RKO (cell line): Measurements from ENCODE around the gene SHC1.

ENCODE experiments used
- DNase-seq: peaks from one replicate; pipeline ENCODE4 v3.0.0-alpha.2; 2016; ENCODE audit warnings: low spot score

SHC1 gene

DNA sequence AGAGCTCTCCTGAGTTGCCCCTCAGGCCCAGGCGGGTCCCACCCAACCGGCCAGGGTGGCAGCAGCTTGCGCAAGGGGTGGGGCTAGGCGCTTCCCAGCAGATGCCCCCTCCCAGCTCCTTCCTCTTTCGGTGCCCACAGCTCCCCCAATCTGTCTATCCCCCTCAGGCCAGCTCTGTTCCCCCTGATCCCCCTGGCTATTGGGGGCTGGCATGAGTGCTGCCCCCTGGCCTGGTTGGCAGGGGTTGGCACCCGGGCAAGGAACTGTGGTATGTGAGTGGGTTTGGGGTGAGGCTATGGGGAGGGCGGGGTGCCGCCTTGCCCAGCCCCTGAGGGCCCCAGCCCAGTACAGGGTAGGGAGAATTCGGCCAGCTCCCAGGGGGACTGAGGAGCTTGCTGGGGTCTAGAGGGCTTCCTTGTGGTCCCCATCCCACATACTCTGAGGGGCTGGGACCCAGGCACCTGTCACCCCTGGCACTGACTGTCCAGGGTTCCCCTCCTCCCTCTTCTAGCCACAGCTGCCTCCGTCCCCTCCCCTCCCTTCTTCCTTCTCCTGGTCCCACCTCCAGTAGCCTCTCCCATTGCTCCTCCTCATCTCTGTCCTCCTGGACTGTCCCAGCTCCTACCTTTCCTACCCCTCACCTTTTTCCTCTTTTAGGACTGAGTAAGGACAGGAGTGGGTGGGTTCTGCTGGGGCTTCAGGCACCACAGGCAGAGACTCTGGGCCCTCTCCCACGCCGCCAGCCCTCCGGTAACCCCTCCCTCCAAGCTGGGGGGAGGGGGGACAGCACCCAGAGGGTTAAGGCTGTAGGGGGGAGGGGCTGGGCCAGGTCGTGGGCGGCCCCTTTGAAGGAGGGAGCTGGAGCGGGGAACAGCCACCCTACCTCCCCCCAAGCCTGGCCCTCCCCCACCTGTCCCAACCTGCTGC is 37.7 kb upstream of the SHC1 start:
- no peak for DNase-seq

DNA sequence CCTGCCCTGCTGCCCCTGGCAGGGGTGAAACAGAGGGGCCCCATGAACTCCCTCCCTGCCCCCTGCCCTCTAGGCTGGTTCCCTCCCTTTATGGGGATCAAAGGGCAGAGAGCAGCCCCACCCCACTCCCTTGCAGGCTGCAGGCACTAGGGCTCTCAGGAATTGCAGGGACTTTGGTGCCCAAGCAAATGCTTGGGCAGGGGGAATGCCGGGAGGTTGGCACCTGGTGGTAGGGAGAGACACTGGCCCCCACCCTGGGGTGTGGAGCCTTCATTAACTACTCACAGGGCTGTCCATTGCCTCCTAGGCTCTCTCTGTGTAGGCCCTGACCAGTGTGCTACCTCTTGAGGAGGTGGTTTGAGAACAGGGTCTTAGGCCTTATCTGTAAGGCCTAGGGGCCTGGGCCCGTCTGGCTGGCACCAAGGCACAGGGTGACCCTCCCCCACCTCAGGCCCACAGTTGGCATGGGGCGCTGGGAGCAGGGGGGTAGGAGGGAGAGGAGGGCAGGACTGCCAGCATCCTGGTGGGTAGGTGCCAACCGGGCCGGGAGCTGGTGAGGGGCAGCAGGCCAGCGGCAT is 36.8 kb upstream of the SHC1 start:
- DNase-seq = no peak

DNA sequence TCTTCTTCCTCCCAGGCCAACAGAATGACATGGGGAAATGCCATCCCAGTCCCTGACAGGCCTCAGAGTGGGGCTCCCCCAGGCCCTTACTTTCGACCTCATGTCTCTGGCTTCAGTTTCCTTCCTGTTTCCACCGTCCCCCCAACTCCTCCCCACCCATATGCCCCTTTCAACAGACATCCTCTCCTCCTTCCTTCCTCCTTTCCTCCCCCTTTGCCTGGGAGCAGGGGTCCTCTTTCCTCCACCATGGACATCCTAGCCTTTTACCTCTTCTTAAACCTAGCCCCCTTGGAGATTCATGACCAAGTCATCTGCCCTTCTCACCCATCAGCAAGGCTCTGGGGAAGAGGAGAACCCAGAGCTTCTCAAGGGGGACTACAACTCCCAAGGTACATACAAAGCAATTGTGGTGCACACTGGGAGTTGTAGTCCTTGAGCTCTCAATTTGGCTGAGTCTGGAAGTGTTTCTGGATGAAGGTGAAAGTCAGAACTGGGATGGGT is 36.1 kb upstream of the SHC1 start:
- peak; percentile 55 for DNase-seq

DNA sequence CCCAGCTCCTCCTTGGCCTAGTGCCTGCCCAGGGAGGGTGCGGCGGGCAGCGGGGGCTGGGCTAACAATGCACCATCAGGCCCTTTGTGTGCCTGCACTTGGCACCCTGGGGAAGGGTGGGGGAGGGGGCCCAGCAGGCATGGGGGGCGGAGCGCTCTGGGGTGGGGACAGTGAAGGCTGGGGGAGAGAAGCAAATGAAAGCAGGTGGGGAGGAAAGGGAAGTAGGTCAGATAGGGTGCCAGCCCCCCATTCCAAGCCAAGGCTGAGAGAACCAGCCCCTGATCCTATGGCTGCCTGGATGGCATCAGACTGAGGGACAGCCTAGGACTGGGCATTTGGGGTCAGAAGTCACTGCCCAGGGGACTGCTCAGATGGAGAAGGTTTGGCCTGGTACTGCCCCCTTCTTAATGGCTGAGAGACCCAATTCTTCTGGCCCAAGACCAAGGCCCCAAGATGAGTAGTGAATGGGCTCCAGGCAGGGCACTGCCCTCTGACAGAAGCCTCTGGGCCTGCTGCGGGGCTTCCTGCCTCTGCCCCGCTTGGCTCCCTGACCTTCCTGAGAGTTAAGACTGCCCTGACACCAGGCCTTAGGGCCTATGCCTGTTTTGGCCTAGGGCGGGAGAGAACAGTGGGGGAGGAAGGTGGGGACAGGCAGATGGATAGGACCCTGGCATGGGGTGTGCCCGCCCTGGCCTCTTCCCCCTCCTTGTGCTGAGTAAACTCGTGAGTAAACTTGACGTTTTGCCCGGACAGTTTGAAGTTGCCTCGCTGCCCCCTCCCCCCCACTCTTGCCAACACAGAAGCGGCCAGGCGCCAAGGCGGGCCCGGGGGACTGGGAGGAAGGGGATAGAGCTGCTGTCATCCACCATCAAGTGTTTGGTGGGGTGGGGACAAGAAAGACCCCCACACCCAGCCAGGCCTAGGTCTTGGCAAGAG is 34.8 kb upstream of the SHC1 start:
- no peak for DNase-seq

DNA sequence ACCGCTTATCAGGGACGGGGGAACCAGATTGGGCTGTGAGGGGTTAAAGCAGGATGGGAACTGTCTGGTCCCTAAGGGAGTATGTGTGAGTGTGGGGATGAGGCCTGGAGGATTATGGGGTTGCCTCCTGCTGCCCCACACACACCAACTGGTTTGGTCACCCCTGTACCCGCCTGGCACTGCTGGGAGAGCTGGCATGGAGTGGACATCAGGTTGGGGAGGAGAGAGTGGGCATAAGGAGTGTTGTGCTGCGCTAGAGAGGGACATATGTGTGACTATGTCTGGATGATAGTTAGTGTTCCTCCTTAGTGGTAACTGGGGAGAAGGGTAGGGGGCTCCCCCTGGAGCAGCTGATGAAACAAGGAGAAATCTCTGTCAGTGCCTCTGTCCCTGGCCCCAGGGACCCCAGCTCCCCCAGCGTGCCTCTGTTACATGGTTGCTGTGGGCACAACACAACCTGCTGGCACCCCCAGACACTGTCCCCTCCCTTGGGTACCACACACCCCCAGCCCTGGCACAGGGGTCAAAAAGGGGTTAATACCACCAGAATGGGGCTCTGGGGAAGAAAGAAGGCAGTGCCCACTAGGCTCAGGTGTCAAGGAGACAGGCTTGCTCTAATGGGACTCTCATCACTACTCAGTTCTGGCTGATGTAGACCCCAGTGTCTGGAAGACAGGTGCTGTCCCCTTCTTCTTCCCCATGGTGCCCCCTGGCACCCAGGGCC is 34.0 kb upstream of the SHC1 start:
- DNase-seq = no peak

DNA sequence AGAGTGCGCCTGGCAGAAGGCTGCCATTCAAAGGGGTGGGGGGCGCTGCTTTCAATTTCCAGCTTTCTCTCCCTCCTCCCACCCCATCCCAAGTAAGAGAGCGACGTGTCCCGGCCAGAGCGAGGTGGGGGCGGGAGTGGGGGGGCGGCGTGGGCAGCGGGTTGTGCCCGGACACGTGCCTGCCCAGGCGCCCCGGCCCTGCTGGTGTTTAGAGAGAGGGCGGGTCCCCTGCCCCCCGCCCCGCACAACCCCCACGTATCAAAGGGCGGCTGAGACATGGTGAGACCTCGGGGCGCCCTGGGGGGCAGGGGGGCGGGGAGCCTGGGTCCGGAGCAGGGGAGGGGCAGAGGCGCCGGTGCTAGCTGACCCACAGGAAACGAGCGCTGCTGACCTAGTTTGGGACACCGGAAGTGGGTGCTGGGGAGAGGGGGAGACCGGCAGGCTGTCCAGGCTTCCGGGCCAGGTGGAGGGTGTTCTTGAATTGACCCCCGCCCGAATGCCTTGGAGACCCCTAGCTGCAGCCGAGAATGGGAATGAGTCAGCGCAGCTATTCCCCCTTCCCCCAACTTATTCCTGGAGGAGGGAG is 33.3 kb upstream of the SHC1 start:
- peak; percentile 88 for DNase-seq

DNA sequence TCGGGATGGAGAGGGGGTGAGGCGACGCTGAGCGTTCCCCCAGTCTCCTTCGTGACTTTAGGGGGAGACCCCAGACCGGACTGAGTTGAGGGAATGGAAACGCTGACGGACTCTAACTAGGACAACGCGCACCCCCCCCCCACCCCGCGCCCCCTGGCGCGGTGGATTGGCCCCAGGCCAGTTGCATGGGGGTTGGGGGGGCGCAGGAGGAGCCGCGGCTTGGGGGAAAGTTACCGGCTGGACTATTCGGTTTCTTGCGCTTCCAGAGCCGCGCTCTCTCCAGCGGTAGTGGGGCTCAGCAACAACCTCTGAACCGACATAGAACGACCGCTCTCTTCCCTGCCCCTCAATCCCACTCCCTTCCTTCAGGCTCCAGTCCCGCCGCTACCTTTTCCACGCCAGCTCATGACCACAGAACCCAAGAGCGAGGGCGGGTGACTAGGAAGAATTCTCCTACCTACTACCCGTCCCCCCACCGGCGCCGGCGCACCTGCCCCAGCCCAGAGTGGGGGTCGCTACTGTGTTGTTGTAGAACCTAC is 32.7 kb upstream of the SHC1 start:
- peak; percentile 45 for DNase-seq

DNA sequence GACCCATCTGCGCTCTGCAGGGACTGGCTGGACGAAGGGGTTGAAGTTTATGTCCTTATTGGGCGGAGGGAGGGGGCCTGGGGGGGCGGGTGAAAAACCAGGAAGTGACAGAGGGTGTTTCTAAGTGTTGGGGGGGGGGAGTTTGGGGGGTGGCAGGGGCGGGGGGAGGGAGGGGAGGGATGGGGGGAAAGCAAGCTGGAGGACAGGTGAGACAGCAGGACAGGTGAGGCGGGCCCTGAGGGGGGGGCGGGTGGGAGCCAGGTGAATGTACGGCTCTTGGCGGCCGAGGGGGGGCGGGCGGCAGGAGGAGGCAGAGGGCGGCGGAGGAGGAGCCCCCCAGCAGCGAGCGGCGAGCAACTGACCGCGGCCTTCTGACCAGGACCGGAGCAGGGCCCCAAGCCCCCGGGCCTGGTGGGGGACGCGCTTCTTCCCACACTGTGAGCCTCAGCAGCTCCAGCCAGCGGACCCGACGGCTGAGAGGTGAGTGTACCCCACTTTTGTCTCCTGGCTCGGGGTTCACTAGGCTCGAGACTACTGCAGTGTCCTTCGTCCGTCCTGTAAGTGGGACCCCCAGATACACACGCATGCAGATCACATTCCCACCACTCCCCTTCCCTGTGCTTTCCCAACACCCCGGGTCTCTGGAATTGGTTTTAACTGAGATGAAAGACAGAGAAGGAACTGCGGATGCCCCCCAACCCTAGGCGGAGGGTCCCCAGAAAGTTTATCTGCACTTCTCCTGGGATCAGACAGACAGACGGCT is 32.1 kb upstream of the SHC1 start, which contains the start of gene ZBTB7B:
Gene ZBTB7B, plus strand, starts transcription at position 339 of the 763 bp plus-strand sequence. CDS start 11,859 bp downstream, outside the sequence.
- peak; percentile 62 for DNase-seq

DNA sequence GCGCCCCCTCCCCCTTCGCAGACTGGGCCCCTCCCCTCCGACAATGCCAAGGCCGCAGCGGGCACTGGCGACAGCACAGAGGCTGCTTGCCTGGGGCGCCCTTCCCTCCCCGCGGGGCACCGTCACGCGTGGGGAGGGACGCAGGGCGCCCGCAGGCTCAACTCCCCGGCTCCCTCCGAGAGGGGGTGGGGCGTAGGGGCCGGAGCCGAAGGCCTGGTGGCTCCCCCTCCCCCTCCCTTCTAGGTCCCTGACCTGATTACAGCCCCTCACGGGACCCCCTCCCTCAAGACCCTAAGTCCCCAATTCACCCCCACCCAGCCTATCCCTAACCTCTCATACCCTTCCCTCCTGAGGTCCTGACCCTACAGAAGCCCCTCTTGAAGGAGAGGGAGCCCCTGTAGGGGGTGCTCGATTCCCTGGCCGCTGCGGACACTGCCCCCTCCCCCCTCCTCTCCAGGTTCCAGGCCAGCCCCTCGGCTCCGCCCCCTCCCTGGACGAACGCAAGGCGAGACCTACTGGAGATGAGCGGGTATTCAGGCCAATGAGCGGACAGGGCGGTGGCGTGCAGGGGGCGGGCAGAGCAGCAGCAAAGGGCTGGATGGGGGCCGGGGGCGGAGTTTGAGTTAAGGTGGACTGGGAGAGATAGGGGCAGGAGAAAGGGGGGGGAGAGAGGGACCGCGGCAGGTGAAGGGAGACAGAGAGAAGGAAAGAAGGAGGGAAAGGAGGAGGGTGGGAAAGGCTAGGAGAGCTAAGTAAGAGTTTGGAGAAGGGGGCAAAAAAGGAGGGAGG is 31.3 kb upstream of the SHC1 start:
- peak; percentile 99 for DNase-seq

DNA sequence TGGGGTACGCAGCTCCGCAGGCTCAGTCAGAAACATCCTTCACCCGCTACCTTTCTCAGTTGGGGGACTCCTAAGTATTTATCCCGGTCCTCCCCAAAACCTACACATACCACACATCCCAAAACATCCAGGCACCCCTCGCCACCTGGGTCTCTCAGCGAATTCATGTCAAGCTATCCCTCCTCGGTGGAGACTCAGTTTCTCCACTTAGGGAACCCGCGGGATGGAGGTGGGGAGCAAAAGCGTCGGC is 30.8 kb upstream of the SHC1 start:
- peak; percentile 78 for DNase-seq

DNA sequence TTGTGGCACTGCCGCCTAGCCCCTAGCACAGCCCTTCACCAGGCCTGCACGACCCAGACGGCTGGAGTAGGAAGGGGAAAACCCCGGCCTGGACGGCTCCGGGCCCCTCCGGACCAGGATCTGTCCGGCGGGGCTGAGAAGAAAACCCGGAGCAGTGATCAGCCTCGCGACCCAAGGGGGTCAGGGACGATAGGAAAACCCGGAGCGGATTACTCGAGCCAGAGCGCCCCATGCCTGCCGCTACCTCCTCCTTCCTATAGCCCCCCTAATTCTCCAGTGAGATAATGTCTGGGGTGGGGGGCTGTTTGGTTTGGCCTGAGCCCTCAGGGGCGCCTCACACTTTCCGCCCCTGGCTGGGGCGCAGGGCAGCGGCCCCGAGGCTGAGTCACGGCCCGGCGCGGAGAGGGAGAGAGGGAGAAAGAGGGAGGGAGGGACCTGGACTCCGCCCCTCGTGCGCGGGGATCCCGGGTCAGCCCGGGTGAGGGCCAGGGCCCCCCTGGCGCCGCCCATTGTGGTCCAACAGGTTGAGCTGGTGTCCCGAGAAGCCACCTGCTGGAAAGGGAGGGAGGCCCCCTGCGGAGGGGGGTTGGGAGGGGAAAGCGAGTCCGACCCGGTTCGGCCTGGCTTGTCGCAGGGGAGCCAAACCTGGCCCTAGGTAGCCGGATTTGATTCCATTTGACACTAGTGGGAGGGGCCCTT is 30.3 kb upstream of the SHC1 start:
- DNase-seq = peak; percentile 90

DNA sequence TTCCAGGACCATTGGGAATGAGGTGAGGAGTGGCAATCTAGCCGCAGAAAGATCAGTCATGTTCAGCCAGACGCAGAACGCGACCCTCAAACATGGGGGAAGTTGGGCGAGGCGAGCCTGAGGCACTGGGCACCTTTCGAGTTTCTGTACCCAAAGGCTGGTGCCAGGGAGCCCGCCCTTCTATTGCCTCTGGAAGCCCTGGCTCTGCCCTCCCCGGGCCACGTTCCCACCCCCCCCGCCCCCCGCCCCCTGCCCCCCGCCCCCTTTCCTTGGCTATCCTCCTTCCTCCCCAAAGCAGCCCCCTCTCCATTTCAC is 29.8 kb upstream of the SHC1 start:
- no peak for DNase-seq

DNA sequence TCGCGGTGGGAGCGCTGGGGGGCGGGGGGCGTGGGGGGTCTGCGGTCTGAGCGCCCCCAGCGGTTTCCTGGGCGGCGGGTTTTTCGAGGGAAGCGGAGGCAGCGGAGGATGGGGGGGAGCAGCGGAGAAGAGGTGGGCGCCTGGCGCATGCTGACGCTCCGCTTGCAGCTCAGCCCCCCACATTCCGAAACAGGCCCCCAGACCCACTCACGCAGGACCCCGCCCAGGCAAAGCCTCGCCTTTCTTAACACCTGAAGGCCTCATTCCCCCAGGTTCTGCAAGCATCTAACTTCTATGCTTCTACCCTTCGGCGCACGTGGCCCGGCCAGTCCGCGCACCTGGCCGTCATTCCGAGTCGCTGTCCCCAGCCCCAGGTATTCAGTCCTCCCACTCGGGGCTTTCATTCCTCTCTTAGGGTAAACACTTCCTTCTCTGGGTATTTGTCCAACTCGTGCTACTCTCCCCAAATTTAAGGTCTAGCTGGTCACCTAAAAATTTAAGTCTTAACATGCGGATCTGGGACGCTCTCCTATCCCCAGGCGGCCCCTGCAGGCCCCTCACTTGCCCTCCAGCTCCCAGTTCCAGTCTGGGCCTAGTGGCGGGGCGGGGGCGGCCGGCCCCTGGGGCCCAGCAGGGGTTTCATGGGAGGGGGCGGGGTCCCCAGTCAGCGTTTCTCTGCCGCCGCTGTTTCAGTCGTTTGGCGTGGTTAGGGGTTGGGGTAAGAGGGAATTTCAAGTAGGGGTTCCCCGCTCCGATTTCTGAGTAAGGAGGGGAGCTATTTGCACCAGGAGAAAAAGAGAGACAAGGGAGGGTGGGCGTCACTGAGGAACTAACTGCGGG is 29.2 kb upstream of the SHC1 start:
- DNase-seq = peak; percentile 63

DNA sequence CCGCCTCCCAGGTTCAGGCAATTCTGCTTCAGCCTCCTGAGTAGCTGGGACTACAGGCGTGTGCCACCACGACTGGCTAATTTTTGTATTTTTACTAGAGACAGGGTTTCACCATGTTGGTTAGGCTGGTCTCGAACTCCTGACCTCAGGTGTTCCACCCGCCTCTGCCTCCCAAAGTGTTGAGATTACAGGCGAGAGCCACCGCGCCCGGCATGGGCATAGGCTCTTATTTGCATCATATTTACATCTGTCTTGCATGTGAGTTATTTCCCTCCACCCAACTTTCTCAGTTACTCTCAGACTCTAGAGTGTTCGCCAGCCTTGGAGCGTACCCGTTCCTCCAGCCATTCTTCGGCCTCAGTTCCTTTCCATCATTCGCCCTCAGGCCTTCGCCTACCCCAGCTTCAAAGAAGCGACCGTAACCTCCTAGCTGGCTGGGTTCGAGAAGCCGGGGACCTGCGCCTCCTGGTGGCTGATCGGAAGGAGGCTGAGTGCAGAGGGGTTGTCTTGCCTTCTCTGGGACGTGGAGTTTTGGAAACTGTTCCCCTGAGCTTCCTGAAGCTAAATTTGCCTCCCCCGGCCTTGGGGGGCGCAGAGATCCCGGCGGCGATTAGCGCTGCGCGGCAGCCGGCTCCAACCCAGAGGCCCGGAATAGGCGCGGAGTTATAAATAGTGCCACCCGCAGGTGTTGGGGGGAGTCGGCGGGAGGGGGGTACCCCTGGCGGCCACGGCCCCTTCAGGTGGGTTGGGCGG is 28.4 kb upstream of the SHC1 start:
- peak; percentile 91 for DNase-seq

DNA sequence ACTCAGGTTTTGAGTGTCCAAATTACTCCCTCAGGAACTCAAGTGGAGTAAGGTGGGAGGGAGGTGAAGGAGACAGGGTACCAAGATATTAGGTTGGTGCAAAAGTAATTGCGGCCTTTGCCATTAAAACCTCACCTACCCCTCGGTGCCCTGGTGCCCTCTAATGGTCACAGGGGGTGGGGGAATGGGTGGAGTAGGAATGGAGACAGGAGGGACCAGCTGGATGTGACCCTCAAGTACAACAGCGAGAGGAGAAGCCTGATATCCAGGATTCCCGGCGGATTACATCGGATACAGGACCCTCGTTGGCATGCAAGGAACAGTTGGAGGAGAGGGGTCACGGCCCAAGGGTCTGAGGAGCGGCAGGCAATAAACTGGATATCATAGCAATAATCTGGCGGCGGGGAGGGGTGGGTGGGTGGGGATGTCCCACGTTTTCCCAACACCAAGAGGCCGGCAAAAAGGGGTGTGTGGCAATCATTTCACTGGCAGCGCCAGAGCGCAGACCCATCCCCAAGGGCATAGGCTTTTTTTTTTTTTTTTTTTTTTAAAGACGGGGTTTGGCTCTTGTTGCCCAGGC is 27.7 kb upstream of the SHC1 start:
- DNase-seq = no peak

DNA sequence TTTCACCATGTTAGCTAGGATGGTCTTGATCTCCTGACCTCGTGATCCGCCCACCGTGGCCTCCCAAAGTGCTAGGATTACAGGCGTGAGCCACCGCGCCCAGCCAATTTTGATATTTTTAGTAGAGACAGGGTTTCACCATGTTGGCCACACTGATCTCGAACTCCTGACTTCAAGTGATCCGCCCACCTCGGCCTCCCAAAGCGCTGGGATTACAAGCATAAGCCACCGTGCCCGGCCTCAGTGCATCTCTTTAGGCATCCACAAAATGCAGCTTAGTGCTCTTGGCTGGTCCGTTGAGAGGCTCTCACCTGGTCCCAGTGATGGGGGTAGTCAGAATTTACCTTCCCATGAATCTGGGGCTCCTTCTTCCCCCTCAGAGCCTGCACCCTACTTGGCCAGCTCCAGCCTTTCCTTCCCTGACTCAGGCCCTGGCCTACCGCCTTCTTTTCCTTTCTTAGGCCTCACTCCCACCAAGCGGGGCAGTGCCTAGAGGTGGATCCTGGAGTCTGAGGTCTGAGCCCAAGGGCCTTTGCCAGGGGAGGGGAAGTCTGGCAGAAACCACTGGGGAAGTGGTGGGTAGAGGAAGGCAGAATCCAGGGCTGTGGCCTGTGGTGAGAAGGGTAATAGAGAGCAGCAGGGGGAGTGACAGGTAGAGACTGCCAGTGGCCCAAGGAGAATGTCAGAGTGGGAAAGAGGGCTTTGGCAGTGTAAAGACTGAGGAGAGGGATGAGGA is 26.6 kb upstream of the SHC1 start:
- no peak for DNase-seq
